ENCODE measurements around the gene SUMF2.
"Not testable (repeated sequence)": the region's sequence is repeated elsewhere in the genome, so short reads cannot be mapped to it uniquely, and the experiment has no call there.

Gene SUMF2

GRCh38 chr7:56110611-56111010, 46.5 kb downstream of the SUMF2 start:
- no peak for DNase-seq

- DNase-seq = not testable (repeated sequence)
These were observed 48.2 kb downstream of the SUMF2 start for GRCh38 chr7:56112244-56112643.

- DNase-seq = peak in 1 of 2 experiments; percentile 62
These were observed 51.9 kb downstream of the SUMF2 start, which contains the start of gene NUPR2 for GRCh38 chr7:56115852-56116538. TSS of gene NUPR2 (minus strand) at chr7:56116417. CDS start at chr7:56116314, 103 bp downstream.

GRCh38 chr7:56121440-56121839, 57.4 kb downstream of the SUMF2 start:
- no peak for DNase-seq

- DNase-seq = no peak
These were observed 60.9 kb downstream of the SUMF2 start for GRCh38 chr7:56124981-56125380.

- DNase-seq = no peak
These were observed 61.7 kb downstream of the SUMF2 start for GRCh38 chr7:56125831-56126230.

- DNase-seq = no peak
These were observed 63.3 kb downstream of the SUMF2 start for GRCh38 chr7:56127241-56127975.

Measured in NCI-H526 (cell line).